Measurements from ENCODE around the gene SMCO4.

The SMCO4 gene

DNA sequence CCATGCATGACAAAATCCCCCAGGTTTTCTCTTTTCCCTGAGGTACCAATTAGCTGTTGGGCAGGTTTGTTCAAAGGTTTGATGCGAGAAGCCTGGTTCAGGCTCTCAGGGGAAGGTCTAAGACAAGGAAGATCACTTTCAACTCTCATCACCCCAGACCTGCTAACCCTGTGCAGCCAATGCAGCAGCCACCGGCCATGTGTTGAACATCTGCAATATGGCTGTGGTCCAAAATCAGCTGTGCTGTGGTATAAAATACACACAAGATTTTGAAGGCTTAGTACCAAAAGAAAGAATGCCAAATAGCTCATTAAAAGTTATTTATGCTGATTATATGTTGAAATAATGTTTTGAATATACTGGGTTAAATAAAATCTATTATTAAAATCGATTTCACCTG lies 58.5 kb downstream of the SMCO4 start:
- TF ChIP-seq, protein P1, sequence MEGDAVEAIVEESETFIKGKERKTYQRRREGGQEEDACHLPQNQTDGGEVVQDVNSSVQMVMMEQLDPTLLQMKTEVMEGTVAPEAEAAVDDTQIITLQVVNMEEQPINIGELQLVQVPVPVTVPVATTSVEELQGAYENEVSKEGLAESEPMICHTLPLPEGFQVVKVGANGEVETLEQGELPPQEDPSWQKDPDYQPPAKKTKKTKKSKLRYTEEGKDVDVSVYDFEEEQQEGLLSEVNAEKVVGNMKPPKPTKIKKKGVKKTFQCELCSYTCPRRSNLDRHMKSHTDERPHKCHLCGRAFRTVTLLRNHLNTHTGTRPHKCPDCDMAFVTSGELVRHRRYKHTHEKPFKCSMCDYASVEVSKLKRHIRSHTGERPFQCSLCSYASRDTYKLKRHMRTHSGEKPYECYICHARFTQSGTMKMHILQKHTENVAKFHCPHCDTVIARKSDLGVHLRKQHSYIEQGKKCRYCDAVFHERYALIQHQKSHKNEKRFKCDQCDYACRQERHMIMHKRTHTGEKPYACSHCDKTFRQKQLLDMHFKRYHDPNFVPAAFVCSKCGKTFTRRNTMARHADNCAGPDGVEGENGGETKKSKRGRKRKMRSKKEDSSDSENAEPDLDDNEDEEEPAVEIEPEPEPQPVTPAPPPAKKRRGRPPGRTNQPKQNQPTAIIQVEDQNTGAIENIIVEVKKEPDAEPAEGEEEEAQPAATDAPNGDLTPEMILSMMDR (IDR thresholded peaks at IDR 0.05): no peak
- TF ChIP-seq ZFX (IDR thresholded peaks at IDR 0.05; ENCODE audit: borderline replicate concordance): no peak
- H3K27ac ChIP-seq: no peak overlapping the region

- H3K27ac ChIP-seq: peak overlapping the region; percentile 49; the same call in 1 of the 2 replicates
- TF ChIP-seq ZFX (IDR thresholded peaks at IDR 0.05; ENCODE audit: borderline replicate concordance): no peak
- TF ChIP-seq, protein P1 (IDR thresholded peaks at IDR 0.05): no peak
Measured at GRCh38 chr11:93482556-93482955, 60.6 kb downstream of the SMCO4 start.

DNA sequence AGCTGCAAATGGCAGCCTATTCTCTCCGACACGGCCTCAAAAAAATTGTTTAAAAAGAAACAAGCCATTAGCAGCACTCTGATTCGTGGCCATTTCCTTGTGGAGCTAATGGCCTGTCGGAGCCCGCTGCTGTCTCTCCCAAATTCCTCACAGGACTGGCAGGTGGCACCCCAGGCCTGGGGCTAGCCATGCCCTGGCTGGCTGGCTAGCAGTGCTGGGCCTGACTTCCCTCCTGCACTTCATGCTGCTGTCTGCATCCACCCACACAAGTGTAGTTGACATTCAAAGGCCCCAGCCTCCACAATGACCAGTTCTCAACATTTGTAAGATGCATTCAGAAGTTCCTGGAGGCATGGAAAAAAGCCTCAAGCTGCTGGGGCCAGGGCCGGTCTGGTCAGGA lies 61.5 kb downstream of the SMCO4 start:
- H3K27ac ChIP-seq: peak overlapping the region; percentile 49; the same call in 1 of the 2 replicates
- TF ChIP-seq, protein P1 (IDR thresholded peaks at IDR 0.05): no peak
- TF ChIP-seq ZFX (IDR thresholded peaks at IDR 0.05; ENCODE audit: borderline replicate concordance): no peak

DNA sequence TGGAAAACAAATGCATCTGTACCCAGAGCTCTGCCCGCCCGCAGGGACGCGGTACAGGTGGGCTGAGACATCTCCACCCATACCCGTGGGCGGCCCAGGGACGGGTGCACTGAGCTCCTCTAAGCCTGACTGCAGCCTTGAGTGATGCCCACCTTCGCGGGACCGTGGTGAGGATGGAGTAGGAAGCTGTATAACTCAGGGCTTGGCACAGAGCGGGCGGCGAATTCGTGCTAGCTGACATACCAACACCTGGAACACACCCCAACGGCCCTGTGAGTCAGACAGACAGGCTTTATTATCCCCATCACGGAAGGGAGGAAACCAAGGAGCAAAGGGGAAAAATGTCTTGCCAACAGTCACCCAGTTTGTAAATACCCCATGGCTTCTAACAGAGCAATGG lies 61.9 kb downstream of the SMCO4 start:
- no peak for TF ChIP-seq ZFX (IDR thresholded peaks at IDR 0.05; ENCODE audit: borderline replicate concordance)
- TF ChIP-seq, protein P1 (IDR thresholded peaks at IDR 0.05): no peak
- H3K27ac ChIP-seq: peak overlapping the region; percentile 49

GRCh38 chr11:93480756-93481155 lies 62.4 kb downstream of the SMCO4 start:
- peak overlapping the region; percentile 49 for H3K27ac ChIP-seq
- TF ChIP-seq, protein P1 (IDR thresholded peaks at IDR 0.05): no peak
- TF ChIP-seq ZFX (IDR thresholded peaks at IDR 0.05; ENCODE audit: borderline replicate concordance): no peak

GRCh38 chr11:93480256-93480655 lies 62.9 kb downstream of the SMCO4 start:
- peak overlapping the region; percentile 49 for H3K27ac ChIP-seq
- TF ChIP-seq, protein P1 (IDR thresholded peaks at IDR 0.05): no peak
- TF ChIP-seq ZFX (IDR thresholded peaks at IDR 0.05; ENCODE audit: borderline replicate concordance): no peak

- TF ChIP-seq, protein P1 (IDR thresholded peaks at IDR 0.05): no peak
- no peak for TF ChIP-seq ZFX (IDR thresholded peaks at IDR 0.05; ENCODE audit: borderline replicate concordance)
- H3K27ac ChIP-seq: peak overlapping the region; percentile 66
Measured at GRCh38 chr11:93478841-93479240, 64.3 kb downstream of the SMCO4 start.

Measured in 22Rv1 (cell line).